IPS-18c (cell line): ENCODE results near the gene LPGAT1.
"Not testable (repeated sequence)": the region's sequence is repeated elsewhere in the genome, so short reads cannot be mapped to it uniquely, and the experiment has no call there.

Experiments used
- H3K4me3 ChIP-seq: 2 replicates; pipeline ENCODE4 v1.7.0; 2013; ENCODE audit warnings: low read depth, mild to moderate bottlenecking, low read length, moderate library complexity; ENCODE audit not compliant: insufficient read depth
- H3K9me3 ChIP-seq: one replicate; pipeline ENCODE4 v1.6.1; 2013; ENCODE audit warnings: mild to moderate bottlenecking, low read length, moderate library complexity; ENCODE audit not compliant: control insufficient read depth, insufficient read depth

LPGAT1 gene, protein sequence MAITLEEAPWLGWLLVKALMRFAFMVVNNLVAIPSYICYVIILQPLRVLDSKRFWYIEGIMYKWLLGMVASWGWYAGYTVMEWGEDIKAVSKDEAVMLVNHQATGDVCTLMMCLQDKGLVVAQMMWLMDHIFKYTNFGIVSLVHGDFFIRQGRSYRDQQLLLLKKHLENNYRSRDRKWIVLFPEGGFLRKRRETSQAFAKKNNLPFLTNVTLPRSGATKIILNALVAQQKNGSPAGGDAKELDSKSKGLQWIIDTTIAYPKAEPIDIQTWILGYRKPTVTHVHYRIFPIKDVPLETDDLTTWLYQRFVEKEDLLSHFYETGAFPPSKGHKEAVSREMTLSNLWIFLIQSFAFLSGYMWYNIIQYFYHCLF

DNA sequence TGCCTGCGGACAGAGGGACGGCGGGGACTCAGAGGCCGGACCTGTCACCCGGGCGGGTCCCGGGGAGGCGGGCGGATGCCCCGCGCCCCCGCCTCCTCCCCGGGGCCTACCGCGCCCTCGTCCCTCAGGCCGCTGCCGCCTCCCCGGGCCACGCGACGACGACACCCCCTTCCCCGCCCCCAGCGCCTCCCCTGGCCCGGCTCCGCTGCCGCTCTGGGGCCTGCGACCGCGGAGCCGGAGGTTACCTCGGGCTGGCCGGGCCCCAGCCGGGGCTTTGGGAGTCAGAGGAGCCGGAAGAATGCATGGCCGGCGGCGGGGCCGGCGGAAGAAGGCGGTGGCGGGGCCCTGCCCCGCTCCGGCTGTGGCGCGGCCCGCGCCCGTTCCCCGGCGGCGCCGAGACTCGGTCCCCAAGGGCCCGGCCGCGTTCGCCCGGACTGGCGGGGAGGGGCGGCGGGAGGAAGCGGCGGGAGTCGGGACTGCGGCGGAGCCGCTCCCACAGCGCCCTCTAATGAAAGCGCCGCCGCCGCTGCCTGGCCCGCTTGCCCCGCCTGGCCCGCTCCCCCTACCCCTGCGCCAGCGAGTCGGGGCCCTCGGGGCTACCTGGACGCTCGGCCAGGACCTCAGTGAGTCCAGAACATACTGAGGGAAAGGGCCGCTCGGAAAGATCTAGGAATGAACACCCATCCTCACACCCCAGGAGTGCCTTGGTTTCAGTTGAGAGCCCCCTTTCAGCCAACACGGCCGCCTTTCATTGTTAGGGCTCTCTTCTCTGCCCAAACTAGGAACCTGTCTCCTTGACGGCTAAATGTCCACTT is at the start of gene LPGAT1:
TSS of gene LPGAT1 (minus strand) at position 436 of the 815 bp plus-strand sequence. CDS start 1,467 bp downstream, outside the sequence.
- Histone ChIP-seq H3K4me3 (peak within 1 kb of the TSS; percentile 61), H3K9me3 (no peaks in the 10 kb centered on the region)

DNA sequence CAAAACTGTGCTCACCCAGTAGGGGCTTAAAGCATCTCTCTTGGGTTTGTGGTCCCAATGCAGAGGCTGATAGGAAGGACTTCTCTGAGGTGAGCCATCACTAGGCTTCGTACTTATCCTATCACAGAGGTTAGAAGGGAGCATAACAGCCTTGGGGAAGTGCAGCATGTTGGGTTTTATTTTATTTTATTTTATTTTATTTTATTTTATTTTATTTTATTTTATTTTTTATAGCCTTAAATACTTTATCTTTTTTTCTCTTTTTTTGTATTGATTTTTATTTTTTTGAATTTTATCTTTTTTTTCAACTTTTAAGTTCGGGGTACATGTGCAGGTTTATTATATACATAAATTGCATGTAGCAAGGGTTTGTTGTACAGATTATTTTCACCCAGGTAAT is 48.9 kb upstream of the LPGAT1 start:
- Histone ChIP-seq H3K9me3 (peaks cover 7% of the 10 kb centered on the region), H3K4me3 (no peak overlapping the region)

DNA sequence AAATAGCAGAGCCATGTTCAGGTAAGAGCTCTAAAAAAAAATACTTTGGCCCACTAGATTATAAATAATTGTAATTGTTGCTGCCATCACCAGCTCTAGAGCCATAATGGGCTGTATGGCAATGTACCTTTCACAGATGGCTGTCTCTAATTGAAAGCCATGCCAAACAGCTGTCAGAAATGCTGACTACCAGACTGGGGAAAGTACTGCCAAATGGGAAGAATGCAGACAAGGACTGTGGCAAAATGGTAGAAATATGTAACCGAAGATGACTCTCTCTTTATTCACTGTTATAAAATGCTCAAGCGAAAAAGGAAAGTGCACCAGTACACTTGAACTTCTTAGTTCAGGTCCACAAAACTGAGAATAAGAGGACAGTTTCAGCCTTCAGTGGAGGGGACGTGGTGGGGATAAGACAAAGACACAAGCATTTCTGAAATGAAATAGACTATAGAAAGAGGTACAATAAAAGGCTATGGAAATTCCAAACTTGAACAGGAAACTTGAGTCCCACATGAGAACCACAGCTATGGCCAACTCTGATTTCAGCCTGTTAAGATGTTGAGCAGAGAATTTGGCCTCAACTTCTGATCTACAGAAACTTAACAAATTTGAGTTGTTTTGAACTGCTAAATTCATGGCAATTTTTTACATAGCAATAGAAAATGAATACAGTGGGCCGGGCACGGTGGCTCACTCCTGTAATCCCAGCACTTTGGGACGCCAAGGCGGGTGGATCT is 46.5 kb upstream of the LPGAT1 start:
- H3K9me3 ChIP-seq: peaks cover 7% of the 10 kb centered on the region
- H3K4me3 ChIP-seq: no peak overlapping the region

GRCh38 chr1:211875541-211875940 is 45.0 kb upstream of the LPGAT1 start:
- Histone ChIP-seq H3K4me3 (no peak overlapping the region), H3K9me3 (peaks cover 7% of the 10 kb centered on the region)

- H3K9me3 ChIP-seq: peaks cover 7% of the 10 kb centered on the region
- H3K4me3 ChIP-seq: no peak overlapping the region
Measured at GRCh38 chr1:211874521-211875347, 44.2 kb upstream of the LPGAT1 start.

GRCh38 chr1:211873731-211874130 is 43.2 kb upstream of the LPGAT1 start:
- H3K4me3 ChIP-seq, H3K9me3 ChIP-seq: not testable (repeated sequence)

DNA sequence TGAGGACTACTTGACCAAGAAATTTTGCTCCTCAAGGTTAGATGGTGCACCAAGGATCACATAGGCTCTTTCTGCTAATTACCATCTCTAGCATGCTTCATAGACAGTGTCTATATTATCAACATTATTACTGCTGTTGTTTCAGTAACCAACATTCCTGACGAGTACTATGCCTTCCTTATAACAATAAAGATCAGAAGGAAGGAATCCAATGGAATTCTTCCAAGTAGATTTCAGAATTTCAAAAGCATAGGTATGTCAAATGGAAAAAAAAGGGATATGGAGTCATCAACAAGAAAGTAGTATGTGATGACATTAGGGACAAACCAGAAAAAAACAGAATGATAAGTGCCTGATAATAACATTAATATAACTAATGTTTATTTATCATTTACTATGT is 39.6 kb upstream of the LPGAT1 start:
- Histone ChIP-seq H3K9me3 (peaks cover 2% of the 10 kb centered on the region), H3K4me3 (no peak overlapping the region)

DNA sequence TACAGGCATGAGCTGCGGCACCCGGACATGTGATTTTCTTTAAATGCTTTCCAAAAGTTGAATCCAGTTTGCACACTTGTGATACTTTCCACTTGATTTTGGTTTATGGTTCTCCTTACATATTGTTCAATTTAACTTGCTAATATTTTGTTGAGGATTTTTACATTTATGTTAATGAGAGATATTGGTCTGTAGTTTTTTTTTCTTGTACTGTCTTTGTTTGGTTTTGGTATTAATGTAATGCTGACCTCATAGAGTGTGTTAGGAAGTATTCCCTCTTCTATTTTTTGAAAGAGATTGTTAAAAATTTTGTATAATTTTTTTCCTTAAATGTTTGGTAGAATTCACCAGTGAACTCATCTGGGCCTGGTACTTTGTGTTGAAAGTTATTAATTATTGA is 34.6 kb upstream of the LPGAT1 start:
- H3K4me3 ChIP-seq: no peak overlapping the region
- no peaks in the 10 kb centered on the region for H3K9me3 ChIP-seq

DNA sequence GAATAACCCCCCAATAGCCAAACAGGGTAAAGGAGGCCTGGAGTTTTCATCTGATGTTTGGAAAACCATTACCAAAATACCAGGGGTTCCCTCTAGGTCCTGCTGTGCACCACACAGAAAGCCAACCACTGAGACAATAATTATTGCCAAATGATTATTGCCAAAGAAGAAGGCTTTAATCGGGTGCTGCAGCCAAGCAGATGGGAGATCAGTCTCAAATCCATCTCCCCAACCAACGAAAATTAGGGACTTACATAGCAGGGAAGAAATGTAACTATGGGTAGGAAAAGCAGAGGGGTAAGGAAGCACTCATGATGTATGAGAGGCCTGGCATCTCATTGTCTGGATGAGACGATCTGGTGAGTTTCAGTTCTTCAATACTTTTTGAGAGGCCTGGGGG is 28.8 kb upstream of the LPGAT1 start:
- no peak overlapping the region for H3K4me3 ChIP-seq

GRCh38 chr1:211851174-211851573 is 20.6 kb upstream of the LPGAT1 start:
- no peak overlapping the region for H3K4me3 ChIP-seq

More for the DNA sequence above, 28.8 kb upstream of the LPGAT1 start:
- no peaks in the 10 kb centered on the region for H3K9me3 ChIP-seq

GRCh38 chr1:211843507-211844298 is 13.1 kb upstream of the LPGAT1 start:
- H3K9me3 ChIP-seq: no peaks in the 10 kb centered on the region

More at GRCh38 chr1:211851174-211851573, 20.6 kb upstream of the LPGAT1 start:
- peaks cover 2% of the 10 kb centered on the region for H3K9me3 ChIP-seq

DNA sequence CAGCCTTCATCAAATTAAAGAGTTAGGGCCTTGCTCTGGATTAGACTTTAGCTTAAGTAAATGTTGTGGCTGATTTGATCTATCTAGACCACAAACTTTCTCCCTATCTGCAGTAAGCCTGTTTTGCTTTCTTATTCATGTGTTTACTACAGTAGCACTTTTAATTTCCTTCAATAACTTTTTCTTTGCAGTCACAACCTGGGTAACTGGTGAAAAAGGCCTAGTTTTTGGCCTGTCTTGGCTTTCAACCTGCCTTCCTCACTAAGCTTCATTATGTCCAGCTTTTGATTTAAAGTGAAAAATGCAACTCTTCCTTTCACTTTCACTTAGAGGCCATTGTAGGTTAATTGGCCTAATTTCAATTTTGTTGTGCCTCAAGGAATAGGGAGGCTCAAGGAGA is 12.5 kb upstream of the LPGAT1 start:
- no peaks in the 10 kb centered on the region for H3K9me3 ChIP-seq
- H3K4me3 ChIP-seq: no peak overlapping the region

More at GRCh38 chr1:211843507-211844298, 13.1 kb upstream of the LPGAT1 start:
- H3K4me3 ChIP-seq: no peak overlapping the region

- no peaks in the 10 kb centered on the region for H3K9me3 ChIP-seq
Measured at GRCh38 chr1:211842518-211842917, 12.0 kb upstream of the LPGAT1 start.

GRCh38 chr1:211839106-211839505 is 8.5 kb upstream of the LPGAT1 start:
- H3K9me3 ChIP-seq: no peaks in the 10 kb centered on the region
- no peak overlapping the region for H3K4me3 ChIP-seq

More at GRCh38 chr1:211842518-211842917, 12.0 kb upstream of the LPGAT1 start:
- H3K4me3 ChIP-seq: no peak overlapping the region

DNA sequence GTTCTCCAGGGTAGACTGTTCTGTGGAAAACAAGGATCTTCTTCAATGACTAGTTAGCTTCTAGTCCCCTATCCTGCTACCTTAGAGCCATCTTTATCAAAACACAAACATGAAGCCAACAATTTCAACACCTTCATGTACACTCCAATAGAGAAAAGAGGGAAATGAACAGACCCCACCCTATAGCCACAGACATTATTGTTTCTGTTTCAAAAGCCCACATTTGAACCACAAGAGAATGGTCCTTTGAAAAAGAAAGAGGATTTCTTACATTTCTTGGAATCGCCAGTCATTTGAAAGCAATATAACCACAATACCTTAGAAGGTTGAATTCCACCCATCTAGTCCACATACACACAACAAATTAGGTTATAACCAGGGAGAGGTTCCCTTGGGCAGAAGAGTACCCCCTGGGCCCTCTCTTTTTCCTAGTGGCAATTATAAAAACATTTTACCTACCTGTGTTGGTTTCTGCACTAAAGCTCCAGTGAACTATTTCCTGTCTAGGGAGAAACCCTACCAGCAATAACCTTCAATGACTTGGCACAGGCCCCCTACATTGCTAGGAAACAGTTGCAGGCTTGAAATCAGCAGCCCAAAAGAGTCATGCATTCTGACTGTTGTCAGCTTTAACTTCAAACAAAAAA is 2.7 kb upstream of the LPGAT1 start:
- H3K4me3 ChIP-seq: no peak overlapping the region

DNA sequence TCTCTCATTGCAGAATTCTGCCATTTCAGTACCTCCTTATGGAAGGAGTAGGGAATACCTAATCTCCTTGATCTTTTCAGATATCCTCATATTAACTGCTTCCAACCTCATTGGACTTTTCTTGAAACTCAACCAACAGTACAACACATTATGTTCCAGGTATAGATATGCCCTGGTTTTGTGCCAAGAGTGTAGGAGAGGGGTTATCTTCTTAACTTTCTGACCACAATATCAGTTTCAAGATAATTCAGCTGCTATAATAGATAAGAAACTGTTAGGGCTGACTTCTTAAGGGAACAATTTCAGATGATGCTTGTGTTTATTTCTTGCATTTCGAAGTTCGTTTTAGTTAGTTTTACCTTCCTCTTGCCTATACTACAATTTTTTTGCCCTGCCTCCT is 2.1 kb upstream of the LPGAT1 start:
- Histone ChIP-seq H3K4me3 (no peak overlapping the region), H3K9me3 (no peaks in the 10 kb centered on the region)

More for the DNA sequence above, 2.7 kb upstream of the LPGAT1 start:
- no peaks in the 10 kb centered on the region for H3K9me3 ChIP-seq
